DND-41 (cell line): Measurements from ENCODE around the gene OR51E2.

Experiments
- CTCF ChIP-seq: IDR thresholded peaks from 2 replicates; pipeline ENCODE4 v1.5.1; 2012; ENCODE audit warnings: borderline replicate concordance, low read length, moderate library complexity, mild to moderate bottlenecking; ENCODE audit not compliant: poor library complexity, severe bottlenecking; ENCODE audit errors: extremely low read depth
- EZH2 ChIP-seq: IDR thresholded peaks from 3 replicates; pipeline ENCODE4 v1.6.1; 2012; ENCODE audit warnings: borderline replicate concordance, low read depth, mild to moderate bottlenecking, moderate library complexity, low read length, inconsistent platforms; ENCODE audit not compliant: severe bottlenecking

GRCh38 chr11:4682623-4683419, 14.8 kb downstream of the OR51E2 start:
- TF ChIP-seq CTCF, result no peak
- no peak for TF ChIP-seq EZH2
